Psoas muscle (tissue), 8 donors: ENCODE results near the gene CYB561D1. TPM values are rescaled to one million over a fixed set of nuclear protein-coding genes. Genes with fewer than 3 reads are reported as not detected.

Source experiments
- ATAC-seq, 4 donors: fragments of 200-7000 bp; cut with Tn5 transposase; one replicate each; pipeline ENCODE4 v1.9.1; 2020; ENCODE audit warnings: moderate library complexity in 3 of 4, mild to moderate bottlenecking in 2 of 4
- DNase-seq, 2 donors: peaks; one replicate each; pipeline ENCODE4 v3.0.0-alpha.2; 2020
- H3K27ac ChIP-seq: fragments of 200-600 bp; one replicate; pipeline ENCODE4 v1.8.0; 2022
- H3K27me3 ChIP-seq, 3 donors: fragments of 200-600 bp in 1 of 3; one replicate each; pipeline versions ENCODE4 v1.6.1 to v1.8.0; 2013 to 2022; ENCODE audit warnings: low read length in 2 of 3, mild to moderate bottlenecking in 2 of 3, moderate library complexity in 1 of 3; ENCODE audit not compliant: insufficient read depth in 3 of 3
- H3K36me3 ChIP-seq, 2 donors: fragments of 200-600 bp in 1 of 2; one replicate each; pipeline versions ENCODE4 v1.6.1 to v1.8.0; 2013 to 2022; ENCODE audit warnings: low read depth in 1 of 2, mild to moderate bottlenecking in 1 of 2, moderate library complexity in 1 of 2; ENCODE audit not compliant: insufficient read depth in 1 of 2
- H3K4me1 ChIP-seq: fragments of 200-600 bp; one replicate; pipeline ENCODE4 v1.8.0; 2022
- H3K4me3 ChIP-seq: fragments of 200-600 bp; one replicate; pipeline ENCODE4 v1.8.0; 2022; ENCODE audit warnings: mild to moderate bottlenecking
- H3K9me3 ChIP-seq: fragments of 200-600 bp; one replicate; pipeline ENCODE4 v1.8.0; 2022
- WGBS, 3 donors: extraction: QIAGEN DNeasy Blood & Tissue Kit; methylation state at CpG; one replicate each; pipeline versions ENCODE4 v1.1.6 to v1.1.7; 2013; 5-methylcytosine and 5-hydroxymethylcytosine counted together
- intact Hi-C, 2 donors: fragments of 100-400 bp; cut with DNase I; formaldehyde crosslinking; loops; one replicate each; pipeline versions ENCODE4 v1.11.0 to v1.14.2; 2022
- polyA plus RNA-seq, 3 donors: library from polyadenylated mRNA; stranded (reverse); fragments of 200-250 nt; gene quantifications; one replicate each; pipeline ENCODE4 v1.2.3, GENCODE V29; 2013
- total RNA-seq, 4 donors: library from RNA; stranded (reverse); fragmentation: NEBNext Ultra II Directional in 2 of 4; extraction: Animal tissue kit (Norgen Biotek cat#: 25700) in 2 of 4; gene quantifications; one replicate each; pipeline versions ENCODE4 v1.2.1 to v1.2.4, GENCODE V29; 2021 to 2023
- TF ChIP-seq, protein P1 (sequence below): fragments of 200-600 bp; IDR thresholded peaks from one replicate; pipeline ENCODE4 v1.8.0; 2022; ENCODE audit warnings: antibody characterized with exemption
- donor health status: healthy with polysubstance abuse.
- donor health status: DM: no; HTN: no; CAD: no; lungs with moderate emphysema.
- donor health status: Bipolar disorder and iron deficiency.
- donor health status: healthy.
- donor health status: DM: yes; HTN: yes; CAD: no.
- donor health status: DM: no; HTN: no; CAD: no.
- donor health status: DM: no; HTN: no; CAD: no.
- donor health status: DM: yes; HTN: yes; CAD: no.

The CYB561D1 gene
- total and polyA plus RNA-seq, 7 donors, result 1.8 to 15.0 (median 3.5) TPM

DNA sequence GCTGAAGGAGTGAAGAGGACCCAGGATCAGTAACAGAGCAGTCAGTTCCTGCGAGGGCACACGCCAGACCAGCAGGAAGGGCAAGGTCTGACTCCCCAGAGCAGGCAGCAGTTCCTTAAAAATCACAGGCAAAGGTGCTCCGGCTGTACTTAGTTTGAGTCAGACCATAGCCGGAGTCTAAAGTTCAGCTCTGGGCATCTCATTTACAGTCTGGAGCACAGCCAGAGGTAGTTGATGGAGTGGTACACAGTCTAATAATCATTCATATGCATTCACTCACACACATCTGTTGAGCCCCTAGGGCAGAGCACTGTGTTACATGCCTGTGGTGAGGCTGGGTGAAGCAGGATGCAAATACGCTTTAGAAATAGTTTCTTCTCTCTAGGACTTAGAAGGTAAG lies 23.0 kb downstream of the CYB561D1 start:
- Histone ChIP-seq H3K36me3 (no peaks in the 10 kb centered on the region), H3K27me3 (no peaks in the 10 kb centered on the region), H3K27ac (no peak overlapping the region), H3K9me3 (no peaks in the 10 kb centered on the region), H3K4me3 (no peak overlapping the region), H3K4me1 (no peaks in the 10 kb centered on the region)
- DNase-seq (no peak), ATAC-seq (no peak)
- TF ChIP-seq, protein P1, sequence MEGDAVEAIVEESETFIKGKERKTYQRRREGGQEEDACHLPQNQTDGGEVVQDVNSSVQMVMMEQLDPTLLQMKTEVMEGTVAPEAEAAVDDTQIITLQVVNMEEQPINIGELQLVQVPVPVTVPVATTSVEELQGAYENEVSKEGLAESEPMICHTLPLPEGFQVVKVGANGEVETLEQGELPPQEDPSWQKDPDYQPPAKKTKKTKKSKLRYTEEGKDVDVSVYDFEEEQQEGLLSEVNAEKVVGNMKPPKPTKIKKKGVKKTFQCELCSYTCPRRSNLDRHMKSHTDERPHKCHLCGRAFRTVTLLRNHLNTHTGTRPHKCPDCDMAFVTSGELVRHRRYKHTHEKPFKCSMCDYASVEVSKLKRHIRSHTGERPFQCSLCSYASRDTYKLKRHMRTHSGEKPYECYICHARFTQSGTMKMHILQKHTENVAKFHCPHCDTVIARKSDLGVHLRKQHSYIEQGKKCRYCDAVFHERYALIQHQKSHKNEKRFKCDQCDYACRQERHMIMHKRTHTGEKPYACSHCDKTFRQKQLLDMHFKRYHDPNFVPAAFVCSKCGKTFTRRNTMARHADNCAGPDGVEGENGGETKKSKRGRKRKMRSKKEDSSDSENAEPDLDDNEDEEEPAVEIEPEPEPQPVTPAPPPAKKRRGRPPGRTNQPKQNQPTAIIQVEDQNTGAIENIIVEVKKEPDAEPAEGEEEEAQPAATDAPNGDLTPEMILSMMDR, result no peak
- 64 to 80% (median 80%) methylated on average over 5 of the region's 5 CpGs for WGBS, 3 donors
- intact Hi-C loops, result no loop called here

DNA sequence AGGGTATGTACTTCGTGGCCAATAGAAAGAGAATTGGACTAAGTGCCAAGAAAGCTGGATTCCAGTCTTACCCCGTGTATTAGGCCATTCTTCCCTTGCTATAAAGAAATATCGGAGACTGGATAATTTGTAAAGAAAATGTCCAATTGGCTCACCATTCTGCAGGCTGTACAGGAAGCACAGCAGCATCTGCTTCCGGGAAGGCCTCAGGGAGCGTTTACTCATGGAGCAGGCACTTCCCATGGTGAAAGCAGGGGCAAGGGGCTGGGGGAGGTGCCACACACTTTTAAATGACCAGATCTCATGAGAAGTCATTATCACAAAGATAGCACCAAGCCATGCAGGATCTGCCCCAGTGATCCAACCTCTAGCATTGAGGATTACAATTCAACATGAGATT lies 23.4 kb downstream of the CYB561D1 start:
- H3K36me3 ChIP-seq, result no peaks in the 10 kb centered on the region
- no peaks in the 10 kb centered on the region for H3K9me3 ChIP-seq
- intact Hi-C loops, result no loop called here
- H3K4me1 ChIP-seq, result no peaks in the 10 kb centered on the region
- no peak overlapping the region for H3K27ac ChIP-seq
- H3K27me3 ChIP-seq, result no peaks in the 10 kb centered on the region
- WGBS, 3 donors, result 81 to 84% (median 82%) methylated on average over 5 of the region's 5 CpGs
- TF ChIP-seq, protein P1, result no peak
- no peak overlapping the region for H3K4me3 ChIP-seq
- DNase-seq, result no peak
- no peak for ATAC-seq

DNA sequence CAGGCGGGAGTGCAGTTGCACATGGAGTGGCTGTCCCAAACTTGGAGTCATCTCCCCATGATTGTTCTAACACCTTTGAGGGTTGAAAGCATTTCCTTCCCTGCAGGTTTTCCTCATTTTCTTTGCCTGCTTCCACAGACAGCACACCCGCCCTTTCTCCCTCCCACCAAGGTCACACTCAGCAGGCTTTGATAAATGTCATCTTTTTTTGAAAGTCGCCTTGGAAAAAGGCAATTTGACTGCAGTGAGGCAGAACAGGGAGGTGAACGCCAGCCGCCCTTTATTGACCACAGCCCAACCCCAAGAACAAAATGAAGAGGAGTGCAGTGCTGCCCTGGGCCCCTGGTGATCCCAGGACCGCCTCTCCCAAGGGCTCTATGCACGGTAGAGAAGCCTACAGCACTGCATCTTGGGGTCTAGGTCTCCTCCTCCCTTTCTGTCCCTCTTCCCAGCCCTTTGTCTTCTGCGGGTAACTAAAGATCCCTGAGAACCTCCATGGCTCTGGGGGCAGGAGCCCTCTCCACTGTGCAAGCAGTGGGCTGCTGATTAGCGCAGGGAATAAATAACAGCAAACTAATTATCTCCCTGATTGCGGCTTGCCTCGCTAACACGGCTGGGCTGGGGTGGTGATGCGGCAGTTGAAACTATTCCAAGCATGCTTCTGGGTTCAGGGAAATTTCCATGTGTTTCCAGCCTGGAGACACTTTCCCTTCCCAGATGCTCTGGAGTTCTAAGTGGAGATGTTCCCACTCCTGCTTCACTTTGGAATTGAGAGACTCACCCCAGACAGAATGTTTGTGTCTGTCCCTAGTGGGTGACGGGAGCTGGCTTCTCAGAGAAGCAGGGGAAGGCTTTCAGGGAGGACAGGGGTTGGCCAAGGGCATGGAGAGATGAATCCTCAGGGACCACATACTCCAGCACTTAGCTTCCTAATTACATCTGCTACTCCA lies 27.4 kb downstream of the CYB561D1 start:
- H3K27ac ChIP-seq, result no peak overlapping the region

DNA sequence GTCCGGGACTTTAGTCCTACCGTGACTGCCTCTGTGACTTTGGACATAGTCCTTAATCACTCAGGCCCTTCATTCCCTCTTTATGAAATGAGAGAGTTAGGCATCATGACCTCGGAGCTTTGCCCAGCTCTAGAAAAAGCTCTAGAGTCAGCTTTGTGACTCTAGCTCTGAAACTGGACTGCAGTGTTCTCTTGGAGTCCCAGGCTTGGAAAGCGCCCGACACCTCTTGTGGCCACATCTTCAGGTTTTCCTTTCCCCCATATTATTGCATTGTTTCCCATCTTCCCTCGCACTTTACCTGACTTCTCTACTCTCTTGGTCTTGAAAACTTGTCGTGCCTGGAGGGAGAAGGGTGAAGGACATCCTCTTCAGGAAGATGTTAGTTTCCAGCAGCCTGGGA lies 28.1 kb downstream of the CYB561D1 start:
- H3K27me3 ChIP-seq, result no peaks in the 10 kb centered on the region
- ATAC-seq (no peak), DNase-seq (no peak)
- TF ChIP-seq, protein P1, result no peak
- H3K4me1 ChIP-seq, result no peaks in the 10 kb centered on the region
- WGBS, 3 donors, result 79 to 88% (median 84%) methylated on average over 7 of the region's 7 CpGs
- H3K4me3 ChIP-seq, result no peak overlapping the region
- no peaks in the 10 kb centered on the region for H3K9me3 ChIP-seq
- H3K27ac ChIP-seq, result no peak overlapping the region
- intact Hi-C loops, result no loop called here
- no peaks in the 10 kb centered on the region for H3K36me3 ChIP-seq

More for the DNA sequence above, 27.4 kb downstream of the CYB561D1 start:
- intact Hi-C loops, result no loop called here
- ATAC-seq (no peak), DNase-seq (no peak)
- TF ChIP-seq, protein P1, result no peak
- Histone ChIP-seq H3K27me3 (no peaks in the 10 kb centered on the region), H3K9me3 (no peaks in the 10 kb centered on the region), H3K36me3 (no peaks in the 10 kb centered on the region), H3K4me3 (no peak overlapping the region), H3K4me1 (no peaks in the 10 kb centered on the region)
- WGBS, 3 donors, result 64 to 67% (median 66%) methylated on average over 14 of the region's 14 CpGs
